H1 (cell line): ENCODE results near the gene WWC1. TPM values are rescaled to one million over a fixed set of nuclear protein-coding genes. Genes with fewer than 3 reads are reported as not detected.
A peak's percentile ranks its signal among the peaks of the same experiment; 100 is the strongest.

Experiments
- CTCF ChIA-PET: fragments of 300-600 bp; sonication (Branson Sonifier 250); formaldehyde crosslinking; loops from one replicate; lab custom pipeline; 2021; ENCODE audit not compliant: partially characterized antibody; lab: Charles Lee
- POLR2A ChIA-PET: fragments of 300-600 bp; sonication (Branson Sonifier 250); formaldehyde crosslinking; loops from one replicate; lab custom pipeline; 2021; ENCODE audit warnings: inconsistent platforms; ENCODE audit not compliant: partially characterized antibody; lab: Charles Lee
- DNase-seq, 2 experiments: peaks; one replicate each; pipeline versions ENCODE4 v3.0.0 to v3.0.0-alpha.2; 2010 to 2022; ENCODE audit warnings: low spot score in 2 of 2, low read depth in 1 of 2, mixed read lengths in 1 of 2
- FAIRE-seq: peaks from 2 replicates; lab custom pipeline; 2011; peaks lifted over from hg19 to GRCh38; lab: Jason Lieb, UNC
- H2AFZ ChIP-seq: 2 replicates; pipeline ENCODE4 v1.8.1; 2012; ENCODE audit warnings: low read length, inconsistent platforms
- H2AK5ac ChIP-seq: 2 replicates; pipeline ENCODE4 v1.6.1; 2013; ENCODE audit warnings: low read depth, low read length
- H2BK120ac ChIP-seq: replicated peaks from 2 replicates; pipeline ENCODE3; 2013; ENCODE audit warnings: low read depth, low read length, inconsistent platforms
- H2BK12ac ChIP-seq: 2 replicates; pipeline ENCODE4 v1.6.1; 2013; ENCODE audit warnings: low read depth, low read length
- H2BK15ac ChIP-seq: 2 replicates; pipeline ENCODE4 v1.6.1; 2013; ENCODE audit warnings: low read length
- H2BK20ac ChIP-seq: 2 replicates; pipeline ENCODE4 v1.6.1; 2013; ENCODE audit warnings: low read length
- H2BK5ac ChIP-seq: 2 replicates; pipeline ENCODE4 v1.6.1; 2013; ENCODE audit warnings: low read depth, low read length
- H3K14ac ChIP-seq: 2 replicates; pipeline ENCODE4 v1.6.1; 2013; ENCODE audit warnings: inconsistent platforms; ENCODE audit not compliant: insufficient read length
- H3K18ac ChIP-seq: 2 replicates; pipeline ENCODE4 v1.6.1; 2013; ENCODE audit warnings: low read length; ENCODE audit errors: extremely low read depth
- H3K23ac ChIP-seq: 2 replicates; pipeline ENCODE4 v1.6.1; 2013; ENCODE audit warnings: inconsistent platforms; ENCODE audit not compliant: insufficient read length
- H3K23me2 ChIP-seq: 2 replicates; pipeline ENCODE4 v1.6.1; 2013; ENCODE audit warnings: low read depth, low read length
- H3K27ac ChIP-seq: 2 replicates; pipeline ENCODE4 v1.6.1; 2011; ENCODE audit warnings: low read depth, low read length, inconsistent platforms
- H3K27me3 ChIP-seq, 4 experiments: replicated peaks in 1 of 4; 1 replicate in 1 of 4; 2 replicates in 3 of 4; pipeline versions ENCODE4 v1.6.1 to v1.8.1; 2011 to 2013; ENCODE audit warnings: low read length in 3 of 4, mild to moderate bottlenecking in 3 of 4, inconsistent platforms in 2 of 4, mixed read lengths in 2 of 4, moderate library complexity in 1 of 4; ENCODE audit not compliant: control insufficient read depth in 3 of 4, insufficient read depth in 3 of 4; ENCODE audit errors: extremely low read depth in 1 of 4
- H3K36me3 ChIP-seq, 4 experiments: 2 replicates each; pipeline versions ENCODE4 v1.6.1 to v1.8.1; 2011 to 2013; ENCODE audit warnings: mild to moderate bottlenecking in 4 of 4, low read length in 3 of 4, moderate library complexity in 2 of 4, control low read depth in 1 of 4, inconsistent platforms in 1 of 4; ENCODE audit not compliant: insufficient read depth in 4 of 4, control insufficient read depth in 2 of 4
- H3K4ac ChIP-seq: replicated peaks from 2 replicates; pipeline ENCODE3; 2013; ENCODE audit warnings: low read length, low read depth, mixed read lengths, inconsistent platforms; ENCODE audit not compliant: insufficient read length
- H3K4me1 ChIP-seq, 4 experiments: replicated peaks in 1 of 4; 1 replicate in 1 of 4; 2 replicates in 3 of 4; pipeline versions ENCODE4 v1.6.1 to v1.8.1; 2011 to 2013; ENCODE audit warnings: low read length in 3 of 4, inconsistent platforms in 2 of 4, mixed read lengths in 1 of 4; ENCODE audit not compliant: insufficient read depth in 4 of 4, control insufficient read depth in 3 of 4
- H3K4me2 ChIP-seq, 2 experiments: 2 replicates each; pipeline versions ENCODE4 v1.6.1 to v1.8.1; 2011 to 2013; ENCODE audit warnings: low read depth in 2 of 2, low read length in 2 of 2, control low read depth in 1 of 2, inconsistent platforms in 1 of 2, mild to moderate bottlenecking in 1 of 2; ENCODE audit not compliant: insufficient read depth in 1 of 2
- H3K4me3 ChIP-seq, 4 experiments: fragments of 200-600, 300-600 bp in 1 of 4; sonication (generic), shearing (Covaris generic), sonication (Bioruptor Twin) in 1 of 4; 2 replicates each; pipeline versions ENCODE4 v1.5.1 to v1.8.1; 2011 to 2016; ENCODE audit warnings: low read length in 4 of 4, low read depth in 3 of 4, control low read depth in 2 of 4, inconsistent platforms in 2 of 4, mild to moderate bottlenecking in 2 of 4, mixed read lengths in 1 of 4, moderate library complexity in 1 of 4; ENCODE audit not compliant: insufficient read depth in 2 of 4; ENCODE audit errors: extremely low read depth in 1 of 4
- H3K56ac ChIP-seq: replicated peaks from 2 replicates; pipeline ENCODE3; 2013; ENCODE audit warnings: low read depth, mild to moderate bottlenecking, mixed read lengths, low read length, inconsistent platforms; ENCODE audit not compliant: insufficient read length
- H3K79me1 ChIP-seq: 2 replicates; pipeline ENCODE4 v1.6.1; 2013; ENCODE audit warnings: low read depth, low read length, control low read depth
- H3K79me2 ChIP-seq, 2 experiments: 2 replicates each; pipeline versions ENCODE4 v1.6.1 to v1.8.1; 2012 to 2013; ENCODE audit warnings: low read length in 2 of 2, mild to moderate bottlenecking in 2 of 2, inconsistent platforms in 1 of 2; ENCODE audit not compliant: insufficient read depth in 2 of 2, control insufficient read depth in 1 of 2
- H3K9ac ChIP-seq, 4 experiments: replicated peaks in 1 of 4; 1 replicate in 1 of 4; 2 replicates in 3 of 4; pipeline versions ENCODE4 v1.6.1 to v1.8.1; 2011 to 2013; ENCODE audit warnings: low read depth in 3 of 4, low read length in 3 of 4, control low read depth in 2 of 4, mild to moderate bottlenecking in 2 of 4, moderate library complexity in 2 of 4, inconsistent platforms in 1 of 4; ENCODE audit errors: extremely low read depth in 1 of 4
- H3K9me3 ChIP-seq, 2 experiments: 2 replicates each; pipeline versions ENCODE4 v1.6.1 to v1.8.1; 2012 to 2013; ENCODE audit warnings: mild to moderate bottlenecking in 2 of 2, moderate library complexity in 2 of 2, control low read depth in 1 of 2, inconsistent platforms in 1 of 2, low read depth in 1 of 2, low read length in 1 of 2, mixed read lengths in 1 of 2; ENCODE audit not compliant: insufficient read depth in 2 of 2
- H4K20me1 ChIP-seq, 2 experiments: replicated peaks in 1 of 2; 2 replicates each; pipeline versions ENCODE3 to v1.8.1; 2011 to 2013; ENCODE audit warnings: inconsistent platforms in 2 of 2, low read length in 2 of 2, mild to moderate bottlenecking in 1 of 2; ENCODE audit not compliant: insufficient read depth in 2 of 2, control insufficient read depth in 1 of 2
- H4K5ac ChIP-seq: 2 replicates; pipeline ENCODE4 v1.6.1; 2013; ENCODE audit warnings: low read length, low read depth, mixed read lengths, inconsistent platforms; ENCODE audit not compliant: insufficient read length
- H4K8ac ChIP-seq: 2 replicates; pipeline ENCODE4 v1.8.0; 2013; ENCODE audit warnings: mild to moderate bottlenecking, moderate library complexity, low read length, inconsistent platforms; ENCODE audit not compliant: insufficient read depth; ENCODE audit errors: extremely low read depth
- H4K91ac ChIP-seq: replicated peaks from 2 replicates; pipeline ENCODE3; 2013; ENCODE audit warnings: low read length, mixed read lengths, inconsistent platforms; ENCODE audit not compliant: insufficient read length
- ASH2L ChIP-seq: fragments of 200-600, 300-600 bp; sonication (generic); IDR thresholded peaks from one replicate; pipeline ENCODE4 v1.7.1; 2017; ENCODE audit warnings: low read length
- E2F6 ChIP-seq: IDR thresholded peaks from 2 replicates; pipeline ENCODE4 v1.6.1; 2012; ENCODE audit warnings: inconsistent platforms
- RXRA ChIP-seq: IDR thresholded peaks from 2 replicates; pipeline ENCODE4 v1.6.1; 2011; ENCODE audit warnings: low read depth, mild to moderate bottlenecking, low read length, moderate library complexity; ENCODE audit not compliant: insufficient read depth
- SP1 ChIP-seq: IDR thresholded peaks from 2 replicates; pipeline ENCODE4 v1.6.1; 2011; ENCODE audit warnings: low read depth, low read length
- SP4 ChIP-seq: IDR thresholded peaks from 2 replicates; pipeline ENCODE4 v1.6.1; 2012; ENCODE audit warnings: low read length, inconsistent platforms
- WGBS, 2 experiments: shearing (Covaris generic) in 1 of 2; methylation state at CpG; one replicate each; pipeline versions ENCODE4 v1.1.6 to v1.1.7; 2013 to 2015; ENCODE audit warnings: low lambda C conversion rate in 2 of 2, mixed read lengths in 2 of 2, inconsistent platforms in 1 of 2, low coverage in 1 of 2, missing lambda C conversion rate in 1 of 2; ENCODE audit not compliant: insufficient replicate concordance in 2 of 2, insufficient coverage in 1 of 2, insufficient read length in 1 of 2; ENCODE audit errors: extremely low coverage in 1 of 2, missing lambda C conversion rate in 1 of 2; 5-methylcytosine and 5-hydroxymethylcytosine counted together
- polyA plus RNA-seq, 7 experiments: library from polyadenylated mRNA; depleted of rRNA in 3 of 7; stranded (reverse) in 5 of 7; unstranded in 2 of 7; fragments of >200 nt in 5 of 7; fragments of 200-250 nt in 2 of 7; gene quantifications; 1 replicate in 5 of 7; 2 replicates in 1 of 7; 4 replicates in 1 of 7; pipeline versions ENCODE4 v1.2.1 to v1.2.3, GENCODE V29; 2011 to 2013; ENCODE audit warnings: missing spikeins in 2 of 7, mixed read lengths in 2 of 7
- total RNA-seq: library from RNA; stranded (reverse); fragmentation: NEBNext Ultra II Directional; extraction: Animal tissue kit (Norgen Biotek cat#: 25700); gene quantifications from 2 replicates; pipeline ENCODE4 v1.2.1, GENCODE V29; 2021

The WWC1 gene
- total and polyA plus RNA-seq, 2 of the 8 experiments (the other 6 are each of a cell fraction or from before 2014, with no cell fraction given), result 16.4 to 41.1 TPM

GRCh38 chr5:168296682-168297081 lies 5.2 kb downstream of the WWC1 start:
- no peak overlapping the region for H4K8ac ChIP-seq
- H3K4me2 ChIP-seq, result peak overlapping the region in 1 of 2 experiments; percentile 28; a peak in 2 of 4 replicates
- H2BK5ac ChIP-seq, result no peak overlapping the region
- peaks cover 2 to 21% of the 10 kb centered on the region in 2 experiments for H4K20me1 ChIP-seq
- H2BK15ac ChIP-seq, result no peak overlapping the region
- TF ChIP-seq ASH2L (no peak), E2F6 (no peak), SP1 (no peak), RXRA (no peak), SP4 (no peak)
- no peak overlapping the region for H4K5ac ChIP-seq
- no peak overlapping the region for H3K18ac ChIP-seq
- H3K56ac ChIP-seq, result no peak overlapping the region
- peaks cover 7 to 59% of the 10 kb centered on the region in 2 experiments for H3K79me2 ChIP-seq
- 93% methylated on average over 2 of the region's 2 CpGs; no CpG with 5 or more reads in 1 of the 2 experiments for WGBS, 2 experiments
- no peak overlapping the region for H3K4ac ChIP-seq
- no peak overlapping the region for H3K27ac ChIP-seq
- H3K4me3 ChIP-seq, result no peak overlapping the region
- peaks cover 22 to 51% (median 47%) of the 10 kb centered on the region in 4 experiments for H3K4me1 ChIP-seq
- H2BK120ac ChIP-seq, result no peak overlapping the region
- no peak overlapping the region for H2AFZ ChIP-seq
- H3K23me2 ChIP-seq, result peaks cover 3% of the 10 kb centered on the region; the same call in 1 of the 2 replicates
- CTCF ChIA-PET, result interaction anchor here (0.6 to 6.6 kb wide), 11 partner anchors 9 to 189 kb away, joined by 3 to 56 read pairs (median 10); partner anchors contain the start of gene RARS1
- no peak overlapping the region for H4K91ac ChIP-seq
- no peak overlapping the region for H3K9ac ChIP-seq
- H3K36me3 ChIP-seq, result no peaks in the 10 kb centered on the region
- H2BK12ac ChIP-seq, result 0 out of 2 replicates have a peak overlapping the region, but pooled peaks have one; percentile 1
- FAIRE-seq (no peak), DNase-seq (no peak)
- no peak overlapping the region for H2BK20ac ChIP-seq
- POLR2A ChIA-PET, result interaction anchor here (3.1 kb wide), 1 partner anchor 32 kb away, joined by 7 read pairs; no protein-coding TSS in a partner anchor
- H3K23ac ChIP-seq, result no peak overlapping the region
- no peaks in the 10 kb centered on the region for H3K27me3 ChIP-seq
- no peak overlapping the region for H2AK5ac ChIP-seq
- H3K79me1 ChIP-seq, result peaks cover 13% of the 10 kb centered on the region
- H3K9me3 ChIP-seq, result no peaks in the 10 kb centered on the region
- H3K14ac ChIP-seq, result no peak overlapping the region
